GM19238 (cell line): ENCODE measurements around the gene DPP7.
"Not testable (repeated sequence)": the region's sequence is repeated elsewhere in the genome, so short reads cannot be mapped to it uniquely, and the experiment has no call there.

Source experiments
- DNase-seq: peaks from one replicate; pipeline ENCODE4 v3.0.0; 2011; ENCODE audit warnings: low spot score; ENCODE audit not compliant: insufficient read length

The DPP7 gene

GRCh38 chr9:137148242-137148641 is 33.7 kb upstream of the DPP7 start:
- no peak for DNase-seq

DNA sequence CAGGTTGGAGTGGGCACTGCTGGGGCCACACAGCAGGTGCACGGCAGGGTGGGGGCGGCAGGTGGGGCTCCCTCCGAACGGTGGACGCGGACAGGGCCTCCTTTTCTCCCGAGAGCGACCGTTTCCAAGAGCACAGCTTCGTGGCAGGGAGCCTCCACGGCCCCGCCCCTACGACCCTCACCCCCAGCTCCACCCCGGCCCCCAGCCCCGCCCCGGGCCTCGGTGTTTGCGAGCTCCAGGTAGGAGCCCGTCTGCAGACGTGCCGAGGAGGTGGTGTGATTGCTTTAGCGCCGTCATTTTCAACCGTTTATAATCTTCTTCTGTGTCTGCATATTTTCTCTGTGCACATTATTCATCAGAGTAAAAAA is 33.2 kb upstream of the DPP7 start:
- DNase-seq: no peak

DNA sequence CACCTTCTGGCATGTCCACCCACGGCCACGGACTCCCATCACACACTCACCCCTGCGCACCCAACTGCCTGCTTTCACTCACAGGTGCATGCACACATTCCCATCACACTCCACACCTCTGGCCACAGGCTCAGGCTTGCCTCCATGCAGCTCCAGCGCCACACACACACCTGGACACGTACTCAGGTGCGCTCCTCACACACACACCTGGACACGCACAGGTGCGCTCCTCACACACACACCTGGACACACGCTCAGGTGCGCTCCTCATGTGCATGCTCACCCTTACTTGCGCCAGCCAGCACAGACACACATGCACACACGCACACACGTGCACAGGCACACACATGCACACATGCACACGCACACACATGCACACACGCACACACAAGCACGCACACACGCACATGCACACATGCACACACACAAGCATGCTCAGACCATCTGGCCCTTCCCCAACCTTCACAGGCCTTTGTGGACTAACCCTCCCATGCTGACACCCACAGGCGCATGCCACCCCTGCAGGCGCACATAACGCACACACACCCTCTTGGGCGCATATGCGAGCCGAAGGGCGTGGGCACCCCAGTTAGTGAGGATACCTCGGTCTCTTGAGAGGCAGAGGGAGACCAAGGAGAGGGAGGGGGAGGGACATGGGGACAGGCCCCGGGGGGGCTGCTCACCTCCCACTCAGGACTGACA is 32.7 kb upstream of the DPP7 start:
- no peak for DNase-seq

GRCh38 chr9:137146527-137146918 is 32.0 kb upstream of the DPP7 start:
- DNase-seq: no peak

DNA sequence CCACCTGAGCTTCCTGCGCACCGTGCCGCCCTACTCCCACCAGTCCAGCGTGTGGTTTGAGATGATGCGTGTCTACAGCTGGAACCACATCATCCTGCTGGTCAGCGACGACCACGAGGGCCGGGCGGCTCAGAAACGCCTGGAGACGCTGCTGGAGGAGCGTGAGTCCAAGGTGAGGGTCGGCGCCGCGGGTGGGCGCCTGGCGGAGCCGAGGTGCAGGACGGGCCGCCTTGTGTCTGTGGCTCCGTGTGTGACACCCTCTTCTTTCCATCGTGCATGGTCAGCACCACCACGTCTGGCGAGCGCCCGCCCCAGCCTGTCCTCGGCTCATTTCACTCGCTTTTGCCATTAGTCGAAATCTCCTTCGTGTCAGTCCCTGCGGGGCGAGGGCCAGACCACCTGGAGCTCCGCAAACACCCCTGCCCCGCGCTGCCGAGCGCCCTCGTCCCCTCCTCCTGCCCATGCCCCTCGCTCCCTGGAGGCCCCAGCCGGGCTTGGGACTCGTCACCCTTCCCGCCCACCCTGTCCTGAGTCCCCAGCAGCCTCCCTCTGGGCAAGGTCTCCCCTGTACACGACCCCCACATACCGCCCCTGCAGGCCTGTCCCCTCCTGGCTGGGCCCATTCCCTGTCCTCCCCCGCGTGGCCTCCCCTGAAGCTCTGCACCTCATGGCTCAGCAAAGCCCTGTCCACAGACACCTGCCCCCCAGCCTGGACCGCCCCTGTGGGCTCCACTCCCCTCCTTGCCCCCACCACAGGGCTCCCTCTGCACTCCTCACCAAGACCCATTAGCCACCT is 31.4 kb upstream of the DPP7 start:
- DNase-seq: no peak

- DNase-seq: no peak
Observed at GRCh38 chr9:137143459-137143858, 28.9 kb upstream of the DPP7 start.

- no peak for DNase-seq
Observed at GRCh38 chr9:137141976-137142936, 27.7 kb upstream of the DPP7 start.

DNA sequence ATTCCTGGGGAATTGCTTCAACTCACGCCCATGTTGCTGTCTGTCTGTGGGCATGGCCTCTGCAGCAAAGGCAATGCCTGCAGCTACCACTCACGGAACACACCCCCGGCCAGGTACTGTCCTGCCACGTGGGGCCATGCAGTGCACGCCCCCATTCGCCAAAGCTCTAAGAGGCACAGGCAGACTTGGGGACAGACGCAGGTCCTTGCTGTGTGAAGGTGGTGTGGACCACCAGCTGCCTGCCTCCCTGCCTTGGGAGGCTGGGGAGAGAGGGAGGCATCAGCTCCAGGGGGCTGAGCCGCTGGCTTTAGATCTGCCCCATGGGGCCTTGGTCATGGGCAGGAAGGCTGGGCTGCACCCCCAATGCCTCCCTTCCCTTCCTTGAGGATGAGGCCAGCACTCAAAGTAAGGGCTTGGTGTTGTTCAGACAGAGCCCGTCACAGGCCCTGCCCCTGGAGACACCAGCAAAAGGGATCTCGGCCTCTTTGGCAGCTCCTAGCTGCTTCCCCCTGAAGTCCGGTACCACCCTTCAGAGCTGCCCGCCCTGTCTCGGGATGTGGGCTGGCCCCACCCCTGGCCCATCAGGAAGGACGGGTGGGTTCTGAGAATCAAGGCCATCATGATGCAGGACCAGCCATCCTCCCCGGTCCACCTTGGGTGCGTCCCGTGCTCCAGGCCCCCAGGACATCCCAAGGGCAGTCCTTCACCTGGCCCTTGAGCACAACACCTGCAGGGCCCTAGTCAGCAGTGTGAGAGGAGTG is 26.7 kb upstream of the DPP7 start:
- DNase-seq: no peak

GRCh38 chr9:137140151-137141012 is 25.8 kb upstream of the DPP7 start:
- no peak for DNase-seq

GRCh38 chr9:137139468-137140150 is 25.1 kb upstream of the DPP7 start:
- DNase-seq: no peak

DNA sequence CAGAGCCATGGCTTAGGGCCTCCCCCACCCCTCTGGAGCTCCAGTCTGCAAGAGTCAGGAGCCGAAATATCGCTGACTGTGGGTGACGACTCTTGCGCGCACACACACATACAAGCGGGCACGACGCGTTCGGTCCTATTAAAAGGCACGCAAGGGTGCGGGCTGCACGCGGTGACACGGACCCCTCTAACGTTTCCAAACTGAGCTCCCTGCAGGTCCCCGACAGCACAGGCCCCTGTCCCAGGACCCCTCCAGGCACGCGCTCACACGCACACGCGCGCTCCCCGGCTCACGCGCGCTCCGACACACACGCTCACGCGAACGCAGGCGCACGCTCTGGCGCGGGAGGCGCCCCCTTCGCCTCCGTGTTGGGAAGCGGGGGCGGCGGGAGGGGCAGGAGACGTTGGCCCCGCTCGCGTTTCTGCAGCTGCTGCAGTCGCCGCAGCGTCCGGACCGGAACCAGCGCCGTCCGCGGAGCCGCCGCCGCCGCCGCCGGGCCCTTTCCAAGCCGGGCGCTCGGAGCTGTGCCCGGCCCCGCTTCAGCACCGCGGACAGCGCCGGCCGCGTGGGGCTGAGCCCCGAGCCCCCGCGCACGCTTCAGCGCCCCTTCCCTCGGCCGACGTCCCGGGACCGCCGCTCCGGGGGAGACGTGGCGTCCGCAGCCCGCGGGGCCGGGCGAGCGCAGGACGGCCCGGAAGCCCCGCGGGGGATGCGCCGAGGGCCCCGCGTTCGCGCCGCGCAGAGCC is 24.4 kb upstream of the DPP7 start, which contains the start of gene GRIN1:
GRIN1 (plus strand) TSS at position 433 of the 746 bp plus-strand sequence. CDS start 333 bp downstream, outside the sequence.
- no peak for DNase-seq

DNA sequence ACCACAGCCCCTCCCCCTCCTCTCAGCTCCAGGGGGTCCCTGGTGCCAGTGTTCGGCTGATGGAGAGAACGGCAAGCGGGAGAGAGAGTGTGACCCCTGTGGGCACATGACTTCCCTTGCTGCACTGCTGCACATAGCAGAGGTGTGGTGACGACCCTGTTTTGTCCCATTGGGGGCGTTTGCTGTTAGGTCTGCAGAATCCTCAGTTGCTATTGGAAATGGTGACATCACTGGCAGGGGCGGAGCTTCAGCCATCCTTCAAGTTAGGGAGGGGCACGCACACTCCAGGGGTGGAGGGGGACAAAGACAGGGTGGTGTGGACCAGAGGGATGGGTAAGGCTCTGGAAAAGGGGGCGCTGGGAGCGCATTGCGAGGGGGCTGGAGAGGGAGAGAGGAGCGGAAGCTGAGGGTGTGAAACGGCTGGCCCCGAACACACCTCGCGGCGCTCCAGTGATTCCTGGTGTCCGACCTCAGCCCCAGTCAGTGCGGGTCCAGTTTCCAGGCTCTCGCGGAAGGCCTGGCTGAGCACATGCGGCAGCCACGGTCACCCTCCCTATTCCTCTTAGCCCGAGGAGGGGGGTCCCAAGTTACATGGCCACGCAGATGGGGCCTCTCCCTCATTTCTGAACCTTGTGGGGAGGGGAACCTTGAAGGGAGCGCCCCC is 23.7 kb upstream of the DPP7 start:
- DNase-seq: no peak

DNA sequence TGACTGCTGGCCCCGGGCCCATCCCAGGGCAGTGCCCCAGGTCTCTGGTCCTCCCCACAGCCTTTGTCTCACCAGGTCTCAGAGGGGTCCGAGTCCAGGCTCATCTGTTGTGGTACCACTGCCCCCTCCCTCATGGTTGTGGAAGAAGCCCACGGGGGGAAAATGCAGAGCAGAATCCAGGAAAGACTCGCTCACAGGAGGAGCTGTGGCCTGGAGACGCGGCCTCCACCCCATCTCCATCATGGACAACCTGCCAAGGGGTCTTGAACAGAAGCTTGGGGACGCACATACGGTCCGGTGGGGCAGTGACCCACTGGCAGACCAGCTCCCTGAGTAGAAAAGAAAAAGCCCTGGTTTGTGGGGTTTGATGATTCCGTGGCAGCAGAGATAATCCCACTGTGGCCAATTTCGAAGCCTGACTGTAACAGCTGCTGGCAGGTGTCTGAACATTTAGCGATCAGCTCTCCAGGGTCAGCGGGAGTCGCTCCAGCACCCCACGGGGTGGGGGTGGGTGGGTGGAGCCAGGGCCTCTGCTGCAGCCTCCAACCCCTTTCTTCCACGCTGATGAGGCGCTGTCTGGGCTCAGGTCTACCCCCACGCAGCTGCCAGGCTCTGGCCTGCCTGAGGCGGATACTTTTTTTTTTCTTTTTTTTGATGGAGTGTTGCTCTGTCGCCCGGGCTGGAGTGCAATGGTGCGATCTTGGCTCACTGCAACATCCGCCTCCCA is 22.5 kb upstream of the DPP7 start:
- no peak for DNase-seq

GRCh38 chr9:137136261-137136880 is 21.8 kb upstream of the DPP7 start:
- no peak for DNase-seq

GRCh38 chr9:137135154-137135553 is 20.6 kb upstream of the DPP7 start:
- not testable (repeated sequence) for DNase-seq

DNA sequence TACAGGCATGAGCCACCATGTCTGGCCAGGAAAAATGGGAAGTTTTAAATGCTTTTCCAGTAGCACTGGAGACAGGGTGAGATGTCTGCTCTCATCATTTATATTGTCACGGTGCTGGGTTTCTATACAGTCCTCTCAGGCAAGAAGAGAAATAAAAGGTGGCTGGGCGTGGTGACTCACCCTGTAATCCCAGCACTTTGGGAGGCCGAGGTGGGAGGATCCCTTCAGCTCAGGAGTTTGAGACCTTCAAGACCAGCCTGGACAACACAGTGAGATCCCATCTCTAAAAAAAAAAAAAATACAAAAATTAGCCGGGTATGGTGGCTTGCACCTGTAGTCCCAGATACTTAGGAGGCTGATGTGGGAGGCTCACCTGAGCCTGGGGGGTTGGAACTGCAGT is 19.7 kb upstream of the DPP7 start:
- no peak for DNase-seq

- DNase-seq: no peak
Observed at GRCh38 chr9:137130176-137130755, 15.7 kb upstream of the DPP7 start.
